ENCODE measurements around the gene CABLES1.

GRCh38 chr18:23173912-23174311, 38.6 kb downstream of the CABLES1 start:
- TF ChIP-seq EZH2 (IDR thresholded peaks at IDR 0.05; ENCODE audit: insufficient read depth, poor library complexity, severe bottlenecking) (no peak), EZH2phosphoT487 (IDR thresholded peaks at IDR 0.05; ENCODE audit: insufficient read depth, low read depth) (no peak)

Data from GM23248 (cell line).